Epidermal melanocyte (primary cell): ENCODE measurements around the gene SLC39A11.
"Not testable (repeated sequence)": the region's sequence is repeated elsewhere in the genome, so short reads cannot be mapped to it uniquely, and the experiment has no call there.

Experiments
- DNase-seq: peaks from one replicate; pipeline ENCODE4 v3.0.0; 2011; ENCODE audit warnings: low spot score; ENCODE audit not compliant: insufficient read length

Gene SLC39A11

DNA sequence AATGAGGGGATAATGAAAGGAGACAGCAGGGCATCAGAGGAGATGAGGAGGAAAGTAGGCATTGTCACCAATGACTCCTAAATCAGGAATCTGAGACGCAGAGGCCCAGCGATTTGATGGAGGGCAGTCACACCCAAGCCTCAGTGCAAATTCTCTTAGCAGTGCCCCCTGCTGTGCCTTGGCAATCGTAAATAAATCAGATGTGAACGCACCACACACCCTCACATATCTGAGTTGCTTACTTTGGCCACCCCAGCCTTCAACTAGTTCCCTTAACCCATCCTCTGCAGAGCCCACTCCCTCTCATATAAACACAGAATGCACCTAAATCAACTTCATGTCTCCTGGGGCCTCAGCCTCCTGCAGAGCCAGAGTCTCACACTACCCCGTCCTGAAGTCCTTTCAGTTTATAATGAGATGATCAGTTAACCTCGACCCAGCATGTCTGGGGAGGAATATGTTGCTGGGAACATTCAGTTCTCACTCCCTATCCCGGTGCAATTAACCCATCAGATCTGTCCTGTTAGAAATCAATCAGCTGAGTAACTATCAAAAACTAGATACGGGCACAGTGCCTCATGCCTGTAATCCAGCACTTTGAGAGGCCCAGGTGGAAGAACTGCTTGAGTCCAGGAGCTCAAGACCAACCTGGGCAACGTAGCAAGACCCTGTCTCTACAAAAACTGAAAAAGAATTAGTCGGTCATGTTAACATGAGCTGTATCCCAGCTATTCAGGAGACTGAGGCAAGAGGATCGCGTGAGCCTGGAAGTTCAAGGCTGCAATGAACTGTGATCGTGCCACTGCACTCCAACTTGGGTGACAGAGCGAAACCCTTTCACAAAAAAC lies 78.4 kb downstream of the SLC39A11 start:
- DNase-seq: no peak

DNA sequence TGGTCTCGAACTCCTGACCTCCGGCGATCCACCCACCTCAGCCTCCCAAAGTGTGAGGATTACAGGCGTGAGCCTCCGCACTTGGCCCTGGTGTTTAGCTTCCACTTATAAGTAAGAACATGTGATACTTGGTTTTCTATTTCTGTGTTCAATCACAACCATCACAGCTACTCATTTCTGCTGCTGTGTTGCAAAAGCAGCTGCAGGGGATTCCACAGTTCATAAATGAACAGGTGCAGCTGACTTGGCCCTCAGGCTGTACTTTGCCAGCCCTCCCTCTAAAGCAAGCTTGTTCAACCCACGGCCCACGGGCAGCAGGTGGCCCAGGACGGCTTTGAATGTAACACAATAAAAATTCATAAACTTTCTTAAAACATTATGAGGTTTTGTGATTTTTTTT lies 79.2 kb downstream of the SLC39A11 start:
- DNase-seq: no peak

- DNase-seq: no peak
Observed at GRCh38 chr17:73011016-73011486, 81.4 kb downstream of the SLC39A11 start.

GRCh38 chr17:73010414-73010813 lies 82.1 kb downstream of the SLC39A11 start:
- no peak for DNase-seq

- no peak for DNase-seq
Observed at GRCh38 chr17:73007407-73007806, 85.1 kb downstream of the SLC39A11 start.

- DNase-seq: no peak
Observed at GRCh38 chr17:73005360-73005759, 87.1 kb downstream of the SLC39A11 start.

DNA sequence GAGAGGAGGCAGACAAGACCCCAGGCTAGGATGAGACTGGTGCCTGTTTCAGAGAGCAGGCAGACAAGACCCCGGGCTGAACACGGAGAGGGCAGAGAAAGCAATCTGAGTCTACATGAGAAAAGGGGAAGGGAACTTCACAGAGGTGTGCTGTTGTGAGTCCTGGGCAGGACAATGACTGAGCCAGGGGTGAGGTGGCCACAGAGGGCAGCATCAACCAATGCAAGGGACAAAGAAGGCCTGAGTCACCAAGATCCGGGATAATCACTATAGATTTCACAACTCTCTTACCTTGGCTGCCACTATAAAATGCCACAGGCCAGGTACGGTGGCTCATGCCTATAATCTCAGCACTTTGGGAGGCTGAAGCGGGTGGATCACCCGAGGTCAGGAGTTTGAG lies 89.0 kb downstream of the SLC39A11 start:
- no peak for DNase-seq

- no peak for DNase-seq
Observed at GRCh38 chr17:73000832-73001231, 91.7 kb downstream of the SLC39A11 start.

DNA sequence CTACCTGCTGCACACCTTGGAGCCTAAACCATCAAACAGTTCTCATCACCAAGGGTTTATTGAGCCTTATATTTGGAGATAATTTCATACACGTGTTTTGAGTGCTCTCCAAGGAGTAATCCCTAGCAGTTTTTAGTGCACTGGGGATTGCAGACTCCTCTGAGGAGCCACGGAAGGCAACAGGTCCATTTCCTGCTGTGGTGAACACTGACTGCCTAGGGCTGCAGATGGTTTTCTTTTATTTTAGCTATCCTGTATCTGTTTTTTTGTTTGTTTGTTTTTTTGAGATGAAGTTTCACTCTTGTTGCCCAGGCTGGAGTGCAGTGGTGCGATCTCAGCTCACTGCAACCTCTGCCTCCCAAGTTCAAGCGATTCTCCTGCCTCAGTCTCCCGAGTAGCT lies 93.0 kb downstream of the SLC39A11 start:
- not testable (repeated sequence) for DNase-seq

GRCh38 chr17:72998343-72998742 lies 94.1 kb downstream of the SLC39A11 start:
- DNase-seq: no peak

DNA sequence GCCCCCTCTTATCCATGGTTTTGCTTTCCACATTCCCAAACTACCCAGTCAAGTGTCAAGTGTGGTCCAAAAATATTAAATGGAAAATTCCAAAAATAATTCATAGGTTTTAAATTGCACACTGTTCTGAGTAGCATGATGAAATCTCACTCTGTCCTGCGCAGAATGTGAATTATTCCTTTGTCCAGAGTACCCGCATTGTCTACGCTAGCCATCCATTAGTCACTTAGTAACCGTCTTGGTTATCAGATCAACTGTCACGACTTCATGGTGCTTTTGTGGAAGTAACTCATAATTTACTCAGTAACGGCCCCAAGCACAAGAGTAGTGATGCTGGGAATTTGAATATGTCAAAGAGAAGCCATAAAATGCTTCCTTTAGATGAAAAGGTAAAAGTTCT lies 94.9 kb downstream of the SLC39A11 start:
- DNase-seq: no peak

- no peak for DNase-seq
Observed at GRCh38 chr17:72996791-72997190, 95.7 kb downstream of the SLC39A11 start.

GRCh38 chr17:72995008-72995656 lies 97.4 kb downstream of the SLC39A11 start:
- DNase-seq: no peak

GRCh38 chr17:72992783-72993467 lies 99.6 kb downstream of the SLC39A11 start:
- DNase-seq: not testable (repeated sequence)

- no peak for DNase-seq
Observed at GRCh38 chr17:72991651-72992050, 100.8 kb downstream of the SLC39A11 start.

DNA sequence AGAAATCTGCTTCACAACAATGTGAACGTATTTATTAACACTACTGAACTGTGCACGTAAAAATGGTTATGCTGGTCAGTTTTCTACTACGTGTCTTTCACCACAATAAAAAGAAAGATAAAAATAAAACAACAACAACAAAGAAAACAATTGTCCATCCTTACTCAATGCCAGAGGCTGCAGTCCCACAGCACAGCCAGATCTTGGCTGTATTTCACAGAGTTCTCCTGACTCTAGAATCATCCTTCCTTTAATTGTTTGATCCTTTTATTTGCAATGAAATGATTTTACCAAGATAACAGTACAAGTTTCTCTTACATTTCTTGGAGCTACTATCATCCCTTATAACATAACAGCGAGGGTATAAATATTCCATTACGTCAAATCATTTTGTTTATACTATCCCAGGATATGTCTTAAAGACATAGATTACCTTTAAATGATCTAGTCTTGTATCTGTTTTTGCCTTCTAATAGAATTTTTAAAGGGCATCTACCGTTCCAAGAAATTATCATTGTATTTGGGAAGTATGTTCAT lies 103.3 kb downstream of the SLC39A11 start:
- DNase-seq: no peak

- no peak for DNase-seq
Observed at GRCh38 chr17:72988451-72988850, 104.0 kb downstream of the SLC39A11 start.

DNA sequence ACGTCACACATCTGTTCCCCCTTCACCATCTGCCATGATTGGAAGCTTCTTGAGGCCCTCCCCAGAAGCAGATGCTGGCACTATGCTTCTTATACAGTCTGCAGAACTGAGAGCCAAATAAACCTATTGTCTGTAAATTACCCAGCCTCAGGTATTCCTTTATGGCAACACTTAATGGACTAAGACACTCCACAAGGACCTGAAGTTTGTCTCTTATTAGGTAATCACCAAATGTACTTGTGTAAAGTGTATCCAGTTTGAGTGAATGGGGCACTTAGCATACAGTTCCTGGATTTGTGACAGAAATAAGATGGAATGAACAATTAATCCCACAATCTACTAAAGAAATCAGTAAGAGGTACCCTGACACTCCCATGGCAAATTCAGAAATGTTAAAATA lies 105.3 kb downstream of the SLC39A11 start:
- no peak for DNase-seq

GRCh38 chr17:72985882-72986720 lies 106.4 kb downstream of the SLC39A11 start:
- DNase-seq: peak; percentile 66

DNA sequence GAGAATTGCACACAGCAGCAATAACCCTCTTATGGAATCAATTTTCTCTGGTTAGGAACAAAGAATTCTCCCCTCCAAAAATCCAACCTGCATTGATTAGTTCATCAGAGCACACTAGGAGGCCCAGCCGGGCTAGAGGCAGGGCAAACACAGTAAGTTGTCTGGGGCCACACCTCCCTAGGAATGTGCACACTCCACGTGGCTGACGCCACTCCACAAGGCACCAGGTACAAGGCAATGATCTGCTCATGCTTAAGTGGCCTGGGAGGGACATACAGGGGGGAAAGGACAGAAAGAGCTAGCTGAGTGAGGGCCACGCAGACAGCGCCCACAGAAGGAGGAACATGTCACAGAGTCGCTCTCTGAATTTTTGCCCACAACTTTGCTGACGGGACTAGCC lies 107.6 kb downstream of the SLC39A11 start:
- no peak for DNase-seq
